Smooth muscle cell (in vitro differentiated cells): ENCODE results near the gene PTPRK. TPM values are rescaled to one million over a fixed set of nuclear protein-coding genes. Genes with fewer than 3 reads are reported as not detected.

Experiments used
- DNase-seq: peaks from one replicate; lab custom pipeline; 2025; ENCODE audit not compliant: unreplicated experiment; lab: John Stamatoyannopoulos, UW
- H2AFZ ChIP-seq: fragments of 200-600 bp; sonication (generic); 2 replicates; pipeline ENCODE4 v1.6.0; 2016; ENCODE audit warnings: antibody characterized with exemption, low read depth, mild to moderate bottlenecking
- H3F3A ChIP-seq: fragments of 200-600 bp; sonication (generic); 2 replicates; pipeline ENCODE4 v1.6.0; 2017; ENCODE audit warnings: antibody characterized with exemption, low read depth
- H3K27ac ChIP-seq: fragments of 200-600 bp; sonication (generic); 2 replicates; pipeline ENCODE4 v1.5.1; 2016; ENCODE audit warnings: low read depth, mild to moderate bottlenecking
- H3K27me3 ChIP-seq: fragments of 200-600 bp; sonication (generic); 2 replicates; pipeline ENCODE4 v1.6.1; 2016; ENCODE audit warnings: low read depth, mild to moderate bottlenecking
- H3K36me3 ChIP-seq: fragments of 200-600 bp; sonication (generic); 2 replicates; pipeline ENCODE4 v1.5.1; 2016; ENCODE audit warnings: low read depth
- H3K4me1 ChIP-seq: fragments of 200-600 bp; sonication (generic); 2 replicates; pipeline ENCODE4 v1.5.1; 2016; ENCODE audit warnings: low read depth
- H3K4me2 ChIP-seq: fragments of 200-600 bp; sonication (generic); 2 replicates; pipeline ENCODE4 v1.6.0; 2016; ENCODE audit warnings: mild to moderate bottlenecking
- H3K4me3 ChIP-seq: fragments of 200-600 bp; sonication (generic); 2 replicates; pipeline ENCODE4 v1.5.1; 2016; ENCODE audit warnings: mild to moderate bottlenecking
- H3K79me2 ChIP-seq: fragments of 200-600 bp; sonication (generic); 2 replicates; pipeline ENCODE4 v1.6.0; 2016; ENCODE audit warnings: low read depth, mild to moderate bottlenecking
- H3K9ac ChIP-seq: fragments of 200-600 bp; sonication (generic); 2 replicates; pipeline ENCODE4 v1.6.0; 2016; ENCODE audit warnings: low read depth
- H3K9me3 ChIP-seq: fragments of 200-600 bp; sonication (generic); replicated peaks from 2 replicates; pipeline ENCODE4 v1.5.1; 2016; ENCODE audit warnings: low read depth
- H4K20me1 ChIP-seq: fragments of 200-600 bp; sonication (generic); 2 replicates; pipeline ENCODE4 v1.6.0; 2016; ENCODE audit warnings: low read depth
- WGBS: methylation state at CpG from one replicate; pipeline ENCODE4 v1.1.7; 2016; ENCODE audit warnings: low lambda C conversion rate; 5-methylcytosine and 5-hydroxymethylcytosine counted together
- polyA plus RNA-seq: library from polyadenylated mRNA; unstranded; fragments of >200 nt; fragmentation: Nextera tagmentation; extraction: Ambion mirVana; gene quantifications from 2 replicates; pipeline ENCODE4 v1.2.1, GENCODE V29; 2016
- total RNA-seq: library from RNA; depleted of rRNA; stranded (reverse); fragments of >200 nt; gene quantifications from 2 replicates; pipeline ENCODE4 v1.2.3, GENCODE V29; 2014
- TF ChIP-seq, protein P1 (sequence below): fragments of 200-600 bp; sonication (generic); IDR thresholded peaks from 2 replicates; pipeline ENCODE4 v1.5.1; 2017; ENCODE audit warnings: borderline replicate concordance, mild to moderate bottlenecking, antibody characterized with exemption; ENCODE audit not compliant: insufficient read depth, poor library complexity, severe bottlenecking

PTPRK gene
- total and polyA plus RNA-seq, 2 experiments from 2014 or later = 21.7 to 50.4 TPM

DNA sequence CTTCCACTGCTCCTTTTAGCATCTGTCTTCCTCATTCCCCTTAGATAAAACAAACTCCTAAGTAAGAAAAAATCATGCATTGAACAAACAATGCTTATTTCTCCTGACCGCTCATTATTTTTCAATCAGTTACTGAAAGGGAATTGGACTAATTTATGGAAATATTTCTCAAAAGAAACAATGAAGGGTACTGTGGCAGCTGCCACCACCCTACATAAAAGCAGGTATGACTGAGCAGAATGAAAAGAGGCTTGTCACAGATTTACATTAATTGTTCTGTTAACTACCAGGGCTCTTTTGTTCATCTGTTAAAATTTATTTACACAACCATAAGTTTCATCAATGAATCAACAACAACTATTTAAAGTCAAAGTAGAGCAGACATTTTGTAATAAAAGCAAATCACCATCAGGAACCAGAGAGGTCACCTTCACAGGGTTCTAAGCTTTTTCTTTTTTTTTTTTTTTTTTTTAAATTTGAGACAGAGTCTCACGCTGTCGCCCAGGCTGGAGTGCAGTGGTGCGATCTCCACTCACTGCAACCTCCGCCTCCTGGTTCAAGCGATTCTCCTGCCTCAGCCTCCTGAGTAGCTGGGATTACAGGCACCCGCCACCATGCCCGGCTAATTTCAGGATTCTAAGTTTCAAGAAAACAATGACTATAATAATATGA is 204.0 kb downstream of the PTPRK start:
- TF ChIP-seq, protein P1, sequence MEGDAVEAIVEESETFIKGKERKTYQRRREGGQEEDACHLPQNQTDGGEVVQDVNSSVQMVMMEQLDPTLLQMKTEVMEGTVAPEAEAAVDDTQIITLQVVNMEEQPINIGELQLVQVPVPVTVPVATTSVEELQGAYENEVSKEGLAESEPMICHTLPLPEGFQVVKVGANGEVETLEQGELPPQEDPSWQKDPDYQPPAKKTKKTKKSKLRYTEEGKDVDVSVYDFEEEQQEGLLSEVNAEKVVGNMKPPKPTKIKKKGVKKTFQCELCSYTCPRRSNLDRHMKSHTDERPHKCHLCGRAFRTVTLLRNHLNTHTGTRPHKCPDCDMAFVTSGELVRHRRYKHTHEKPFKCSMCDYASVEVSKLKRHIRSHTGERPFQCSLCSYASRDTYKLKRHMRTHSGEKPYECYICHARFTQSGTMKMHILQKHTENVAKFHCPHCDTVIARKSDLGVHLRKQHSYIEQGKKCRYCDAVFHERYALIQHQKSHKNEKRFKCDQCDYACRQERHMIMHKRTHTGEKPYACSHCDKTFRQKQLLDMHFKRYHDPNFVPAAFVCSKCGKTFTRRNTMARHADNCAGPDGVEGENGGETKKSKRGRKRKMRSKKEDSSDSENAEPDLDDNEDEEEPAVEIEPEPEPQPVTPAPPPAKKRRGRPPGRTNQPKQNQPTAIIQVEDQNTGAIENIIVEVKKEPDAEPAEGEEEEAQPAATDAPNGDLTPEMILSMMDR = no peak
- Histone ChIP-seq H2AFZ (no peak overlapping the region), H3K4me2 (no peak overlapping the region), H3K27me3 (no peaks in the 10 kb centered on the region), H3K4me1 (no peaks in the 10 kb centered on the region), H3K9me3 (no peaks in the 10 kb centered on the region), H3K79me2 (no peaks in the 10 kb centered on the region), H4K20me1 (peaks cover 5% of the 10 kb centered on the region), H3K4me3 (no peak overlapping the region), H3F3A (no peaks in the 10 kb centered on the region), H3K36me3 (no peaks in the 10 kb centered on the region), H3K9ac (no peak overlapping the region), H3K27ac (no peak overlapping the region)
- WGBS = 94% methylated on average over 8 of the region's 8 CpGs
- DNase-seq = no peak

DNA sequence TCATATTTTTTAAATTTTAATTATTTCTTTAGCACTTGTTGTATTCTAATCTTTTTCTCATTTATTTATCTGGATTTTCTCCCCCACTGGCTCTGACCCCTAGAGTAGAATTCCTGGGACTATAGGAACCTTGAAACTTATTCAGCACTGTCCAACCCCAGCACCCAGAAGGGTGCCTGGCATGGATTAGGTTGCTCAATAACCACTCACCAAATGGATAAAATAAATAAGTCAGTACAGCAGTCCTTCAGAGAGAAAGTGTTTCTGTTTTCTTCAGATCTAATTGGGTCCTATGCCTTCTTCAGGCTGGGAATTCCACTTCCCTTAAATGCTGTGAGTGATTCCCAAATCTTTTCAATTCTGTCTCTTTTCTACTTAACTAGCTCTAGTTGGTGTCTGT is 206.2 kb downstream of the PTPRK start:
- no peak for DNase-seq
- Histone ChIP-seq H3K4me2 (no peak overlapping the region), H3K9me3 (no peaks in the 10 kb centered on the region), H3K36me3 (no peaks in the 10 kb centered on the region), H3F3A (no peaks in the 10 kb centered on the region), H3K27ac (no peak overlapping the region), H3K79me2 (peaks cover 2% of the 10 kb centered on the region), H3K9ac (no peak overlapping the region), H3K4me3 (no peak overlapping the region), H3K4me1 (peaks cover 7% of the 10 kb centered on the region), H4K20me1 (peaks cover 15% of the 10 kb centered on the region), H2AFZ (no peak overlapping the region), H3K27me3 (no peaks in the 10 kb centered on the region)
- TF ChIP-seq, protein P1 = no peak

DNA sequence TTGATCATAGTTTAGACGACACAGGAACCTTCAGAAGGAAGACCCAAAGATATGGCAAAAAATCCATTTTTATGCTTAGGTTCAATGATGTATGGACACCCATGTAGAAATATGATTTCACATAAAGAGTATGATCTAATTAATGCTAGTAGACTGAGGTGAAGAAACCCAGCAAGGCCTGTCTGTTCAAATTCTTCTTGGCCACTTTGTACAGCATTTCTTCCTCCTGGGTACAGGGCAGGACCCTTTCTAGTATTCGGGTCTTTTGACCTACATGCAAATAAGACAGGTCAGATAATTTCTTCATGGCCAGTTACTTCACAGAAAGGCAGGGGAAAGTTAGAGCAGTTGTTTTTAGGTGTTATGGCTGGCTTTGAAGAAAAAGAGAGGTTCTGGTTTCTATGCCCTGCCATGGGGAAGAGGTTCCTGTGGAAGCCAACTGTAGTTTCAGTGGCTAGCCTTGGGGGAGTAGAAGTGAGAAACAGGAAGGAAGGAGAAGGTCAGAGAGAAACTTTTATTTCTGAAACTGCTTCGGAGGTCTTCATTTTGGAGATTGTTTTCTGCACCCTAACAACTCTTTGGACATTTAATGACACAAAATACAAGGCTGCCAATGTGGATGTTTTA is 208.3 kb downstream of the PTPRK start:
- Histone ChIP-seq H3K4me3 (no peak overlapping the region), H3K27ac (no peak overlapping the region), H3K4me1 (peaks cover 7% of the 10 kb centered on the region), H3K79me2 (peaks cover 10% of the 10 kb centered on the region), H3K4me2 (no peak overlapping the region), H3F3A (no peaks in the 10 kb centered on the region), H3K9ac (no peak overlapping the region), H3K36me3 (no peaks in the 10 kb centered on the region), H2AFZ (no peak overlapping the region), H3K9me3 (no peaks in the 10 kb centered on the region), H4K20me1 (peaks cover 15% of the 10 kb centered on the region), H3K27me3 (no peaks in the 10 kb centered on the region)
- 96% methylated on average over 3 of the region's 3 CpGs for WGBS
- TF ChIP-seq, protein P1 = no peak
- DNase-seq = no peak

DNA sequence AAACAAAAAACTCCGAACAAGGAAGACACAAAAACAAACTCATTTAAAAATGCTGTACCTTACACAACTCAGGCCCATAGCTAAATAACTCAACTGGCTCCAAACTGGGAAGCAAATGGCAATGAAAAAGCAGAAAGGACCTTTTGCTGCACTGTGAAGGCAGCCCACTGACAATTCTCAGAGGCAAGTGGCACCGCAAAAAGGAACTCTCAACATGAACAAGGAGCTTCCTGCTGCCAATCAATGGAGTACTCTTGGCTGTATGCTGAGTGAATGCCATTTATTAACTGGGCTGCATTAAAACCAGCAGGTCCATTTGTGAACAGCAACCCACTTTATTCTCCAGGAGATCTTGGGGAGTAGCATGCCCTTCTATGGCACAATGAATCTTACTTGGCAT is 209.9 kb downstream of the PTPRK start:
- no peak overlapping the region for H3K4me2 ChIP-seq
- 94% methylated on average over 2 of the region's 2 CpGs for WGBS
- TF ChIP-seq, protein P1 = no peak
- peaks cover 15% of the 10 kb centered on the region for H4K20me1 ChIP-seq
- H3K27ac ChIP-seq = no peak overlapping the region
- H3K36me3 ChIP-seq = no peaks in the 10 kb centered on the region
- H3K27me3 ChIP-seq = no peaks in the 10 kb centered on the region
- peaks cover 7% of the 10 kb centered on the region for H3K4me1 ChIP-seq
- peaks cover 14% of the 10 kb centered on the region for H3K79me2 ChIP-seq
- DNase-seq = no peak
- H2AFZ ChIP-seq = no peak overlapping the region
- no peak overlapping the region for H3K4me3 ChIP-seq
- H3K9ac ChIP-seq = no peak overlapping the region
- H3F3A ChIP-seq = no peaks in the 10 kb centered on the region
- no peaks in the 10 kb centered on the region for H3K9me3 ChIP-seq
